GM18951 (cell line): Measurements from ENCODE around the gene MTFMT.
"Not testable (repeated sequence)": the region's sequence is repeated elsewhere in the genome, so short reads cannot be mapped to it uniquely, and the experiment has no call there.

ENCODE experiments used
- POLR2A ChIP-seq: IDR thresholded peaks from 4 replicates; pipeline ENCODE4 v1.6.1; 2011; ENCODE audit warnings: mild to moderate bottlenecking; ENCODE audit not compliant: insufficient read length, insufficient read depth; ENCODE audit errors: extremely low read depth
- in situ Hi-C: fragments of 300-500 bp; cut with MboI; formaldehyde crosslinking; loops from one replicate; pipeline ENCODE4 v1.12.0; 2022; ENCODE audit warnings: low sequenced_read_pairs, mixed read lengths, inconsistent platforms; ENCODE audit not compliant: unreplicated experiment

MTFMT gene

DNA sequence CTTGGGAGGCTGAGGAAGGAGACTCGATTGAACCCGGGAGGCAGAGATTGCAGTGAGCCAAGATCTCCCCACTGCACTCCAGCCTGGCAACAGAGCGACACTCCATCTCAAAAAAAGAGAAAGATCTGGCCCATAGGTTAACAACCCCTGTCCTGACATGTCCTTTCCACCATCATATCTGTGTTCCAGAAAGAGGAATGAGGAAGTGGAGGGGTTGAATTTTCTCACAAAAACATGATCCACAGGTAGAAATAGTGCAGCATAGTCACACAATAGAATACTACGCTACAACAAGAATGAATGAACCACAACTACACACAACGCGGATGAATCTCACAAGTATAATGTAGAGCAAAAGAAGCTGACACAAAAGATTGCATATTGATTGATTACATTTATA, 11.0 kb upstream of the MTFMT start:
- no peak for TF ChIP-seq POLR2A
- in situ Hi-C loops: loop anchor here (25.0 kb wide), 1 partner anchor 247 kb away; the partner anchor contains the start of genes PARP16 and RNU5A-1

DNA sequence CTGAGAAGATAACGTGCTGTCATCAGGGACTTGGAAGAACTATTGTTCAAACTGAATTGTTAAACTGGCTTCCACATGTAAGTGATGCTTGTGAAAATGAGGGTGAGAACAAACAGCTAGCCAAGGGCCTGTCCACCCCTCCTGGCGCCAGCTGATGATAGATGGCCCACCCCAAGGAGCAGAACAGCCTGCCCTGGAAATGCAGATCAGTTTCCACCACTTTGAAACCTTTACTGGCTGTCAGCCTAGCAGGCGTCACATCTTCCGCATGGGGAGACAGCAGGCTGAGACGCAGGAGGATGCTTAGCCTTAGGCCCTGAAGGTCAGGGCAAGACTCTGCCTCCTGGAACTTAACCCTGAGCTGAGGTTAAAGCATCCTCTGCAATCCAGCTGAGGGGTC, 9.4 kb upstream of the MTFMT start:
- in situ Hi-C loops: loop anchor here (25.0 kb wide), 1 partner anchor 248 kb away; the partner anchor contains the start of genes PARP16 and RNU5A-1
- TF ChIP-seq POLR2A: no peak

GRCh38 chr15:65038428-65038827, 9.0 kb upstream of the MTFMT start:
- in situ Hi-C loops: loop anchor here (25.0 kb wide), 1 partner anchor 249 kb away; the partner anchor contains the start of genes PARP16 and RNU5A-1
- TF ChIP-seq POLR2A: no peak

GRCh38 chr15:65037309-65037708, 7.9 kb upstream of the MTFMT start:
- in situ Hi-C loops: loop anchor here (25.0 kb wide), 1 partner anchor 250 kb away; the partner anchor contains the start of genes PARP16 and RNU5A-1
- no peak for TF ChIP-seq POLR2A

DNA sequence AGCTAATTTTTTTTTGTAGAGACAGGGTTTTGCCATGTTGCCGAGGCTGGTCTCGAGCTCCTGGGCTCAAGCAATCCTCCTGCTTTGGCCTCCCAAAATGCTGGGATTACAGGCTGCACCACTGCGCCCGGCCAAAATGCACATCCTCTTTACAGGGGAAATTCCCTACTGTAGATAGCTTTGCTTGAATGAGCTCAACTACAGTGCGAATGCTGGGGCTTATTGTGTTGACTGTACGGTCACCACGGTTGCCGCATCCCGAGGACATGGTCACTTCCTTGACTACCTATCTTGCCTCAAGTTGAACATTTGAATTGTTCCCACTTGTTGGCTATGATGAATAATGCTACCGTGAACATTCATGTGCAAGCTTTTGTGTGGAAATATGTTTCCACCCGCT, 5.3 kb upstream of the MTFMT start:
- in situ Hi-C loops: loop anchor here (25.0 kb wide), 1 partner anchor 253 kb away; the partner anchor contains the start of genes PARP16 and RNU5A-1
- no peak for TF ChIP-seq POLR2A

- in situ Hi-C loops: loop anchor here (25.0 kb wide), 1 partner anchor 254 kb away; the partner anchor contains the start of genes PARP16 and RNU5A-1
- no peak for TF ChIP-seq POLR2A
Measured at GRCh38 chr15:65033659-65034269, 4.3 kb upstream of the MTFMT start.

GRCh38 chr15:65032801-65033537, 3.5 kb upstream of the MTFMT start:
- TF ChIP-seq POLR2A: no peak
- in situ Hi-C loops: loop anchor here (25.0 kb wide), 1 partner anchor 254 kb away; the partner anchor contains the start of genes PARP16 and RNU5A-1

DNA sequence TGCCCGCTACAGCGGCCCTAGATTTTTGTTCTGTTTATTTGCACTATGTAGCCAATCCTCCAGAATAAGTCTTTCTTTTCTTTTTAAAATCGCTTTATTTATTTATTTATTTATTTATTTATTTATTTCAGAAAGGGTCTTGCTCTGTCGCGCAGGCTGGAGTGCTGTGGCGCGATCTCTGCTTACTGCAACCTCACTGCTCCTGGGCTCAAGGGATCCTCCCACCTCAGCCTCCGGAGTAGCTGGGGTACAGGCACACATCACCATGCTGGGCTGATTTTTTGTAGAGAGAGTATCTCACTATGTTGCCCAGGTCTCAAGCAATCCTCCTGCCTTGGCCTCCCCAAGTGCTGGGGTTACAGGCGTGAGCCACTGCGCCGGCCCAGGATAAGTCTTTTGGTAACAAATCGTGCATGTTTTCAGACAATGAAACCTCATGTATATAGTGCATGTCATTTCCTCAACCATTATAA, 333 bp upstream of the MTFMT start:
- no peak for TF ChIP-seq POLR2A
- in situ Hi-C loops: loop anchor here (25.0 kb wide), 1 partner anchor 258 kb away; the partner anchor contains the start of genes PARP16 and RNU5A-1

- in situ Hi-C loops: loop anchor here (25.0 kb wide), 1 partner anchor 259 kb away; the partner anchor contains the start of genes PARP16 and RNU5A-1
- TF ChIP-seq POLR2A: no peak
Measured at GRCh38 chr15:65028338-65028737, 1.1 kb downstream of the MTFMT start.

- in situ Hi-C loops: loop anchor here (25.0 kb wide), 1 partner anchor 260 kb away; the partner anchor contains the start of genes PARP16 and RNU5A-1
- TF ChIP-seq POLR2A: no peak
Measured at GRCh38 chr15:65027593-65027992, 1.8 kb downstream of the MTFMT start.

DNA sequence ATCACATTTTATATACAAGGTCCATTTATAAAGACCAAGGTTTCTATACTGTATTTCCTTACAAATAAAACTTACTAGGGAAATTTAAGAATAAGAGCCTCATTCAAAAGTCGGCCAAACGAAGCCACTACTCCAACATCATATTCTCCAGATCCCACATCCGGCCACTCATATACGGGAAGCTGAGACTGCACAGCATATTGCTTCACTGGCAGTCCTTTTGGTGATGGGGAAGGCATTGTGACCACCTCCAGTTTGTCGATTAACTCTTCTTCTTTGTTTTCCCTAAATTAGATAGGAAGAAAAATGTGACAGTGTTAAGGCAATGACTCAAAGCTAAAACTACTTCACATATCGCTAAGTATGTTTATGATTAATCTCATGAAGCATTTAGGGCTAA, 2.7 kb downstream of the MTFMT start:
- in situ Hi-C loops: loop anchor here (25.0 kb wide), 1 partner anchor 261 kb away; the partner anchor contains the start of genes PARP16 and RNU5A-1
- TF ChIP-seq POLR2A: no peak

DNA sequence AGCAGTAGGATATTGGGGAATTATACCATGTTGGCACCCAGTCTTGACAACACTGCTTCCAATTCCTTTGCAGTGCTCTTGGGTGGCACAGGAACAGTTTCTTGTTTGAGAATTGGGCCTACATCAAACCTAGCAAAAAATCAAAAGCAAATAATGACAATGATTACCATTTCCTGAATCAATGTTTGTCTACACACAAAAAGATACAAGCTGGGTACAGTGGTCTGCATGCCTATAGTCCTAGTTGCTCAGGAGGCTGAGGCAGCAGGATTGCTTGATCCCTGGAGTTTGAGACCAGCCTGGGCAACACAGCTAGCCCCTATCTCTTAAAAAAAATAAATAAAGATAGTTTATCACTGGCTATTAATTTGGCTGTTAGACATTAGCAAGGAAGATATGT, 8.0 kb downstream of the MTFMT start:
- in situ Hi-C loops: no loop called here
- no peak for TF ChIP-seq POLR2A

- no peak for TF ChIP-seq POLR2A
- in situ Hi-C loops: no loop called here
Measured at GRCh38 chr15:65020419-65020818, 9.0 kb downstream of the MTFMT start.

- in situ Hi-C loops: not testable (repeated sequence)
Measured at GRCh38 chr15:65011198-65011597, 18.2 kb downstream of the MTFMT start.
